Skeletal muscle cell (primary cell): Measurements from ENCODE around the gene ACOT12.
"Not testable (repeated sequence)": the region's sequence is repeated elsewhere in the genome, so short reads cannot be mapped to it uniquely, and the experiment has no call there.

Source experiments
- DNase-seq: peaks from one replicate; pipeline ENCODE4 v3.0.0-alpha.2; 2010; ENCODE audit warnings: low read depth
- H3K4me3 ChIP-seq: 2 replicates; pipeline ENCODE4 v1.5.1; 2011; ENCODE audit warnings: low read depth, mild to moderate bottlenecking, control low read depth, low read length, moderate library complexity

ACOT12 gene

GRCh38 chr5:81353189-81353588 lies 40.7 kb downstream of the ACOT12 start:
- no peak for DNase-seq
- H3K4me3 ChIP-seq = no peak overlapping the region

- DNase-seq = no peak
- H3K4me3 ChIP-seq = no peak overlapping the region
Measured at GRCh38 chr5:81350507-81350906, 43.4 kb downstream of the ACOT12 start.

- DNase-seq = no peak
- no peak overlapping the region for H3K4me3 ChIP-seq
Measured at GRCh38 chr5:81349161-81349560, 44.8 kb downstream of the ACOT12 start.

GRCh38 chr5:81345411-81346003 lies 48.4 kb downstream of the ACOT12 start:
- DNase-seq = no peak
- no peak overlapping the region for H3K4me3 ChIP-seq

- H3K4me3 ChIP-seq = no peak overlapping the region
- no peak for DNase-seq
Measured at GRCh38 chr5:81344736-81345135, 49.2 kb downstream of the ACOT12 start.

GRCh38 chr5:81338213-81338612 lies 55.7 kb downstream of the ACOT12 start:
- not testable (repeated sequence) for DNase-seq, H3K4me3 ChIP-seq

- H3K4me3 ChIP-seq = no peak overlapping the region
- DNase-seq = no peak
Measured at GRCh38 chr5:81337803-81338202, 56.1 kb downstream of the ACOT12 start.

- H3K4me3 ChIP-seq = no peak overlapping the region
- no peak for DNase-seq
Measured at GRCh38 chr5:81336556-81336955, 57.4 kb downstream of the ACOT12 start.

GRCh38 chr5:81335946-81336345 lies 58.0 kb downstream of the ACOT12 start:
- no peak overlapping the region for H3K4me3 ChIP-seq
- DNase-seq = no peak

GRCh38 chr5:81334304-81335061 lies 59.5 kb downstream of the ACOT12 start:
- H3K4me3 ChIP-seq = no peak overlapping the region

GRCh38 chr5:81326554-81326953 lies 67.4 kb downstream of the ACOT12 start:
- no peak for DNase-seq
- H3K4me3 ChIP-seq = no peak overlapping the region

More at GRCh38 chr5:81334304-81335061, 59.5 kb downstream of the ACOT12 start:
- DNase-seq = no peak

GRCh38 chr5:81317536-81317935 lies 76.4 kb downstream of the ACOT12 start:
- H3K4me3 ChIP-seq = no peak overlapping the region
- DNase-seq = no peak

- DNase-seq = no peak
- no peak overlapping the region for H3K4me3 ChIP-seq
Measured at GRCh38 chr5:81316571-81316970, 77.4 kb downstream of the ACOT12 start.

GRCh38 chr5:81315830-81316229 lies 78.1 kb downstream of the ACOT12 start:
- no peak for DNase-seq
- H3K4me3 ChIP-seq = no peak overlapping the region

- no peak overlapping the region for H3K4me3 ChIP-seq
- no peak for DNase-seq
Measured at GRCh38 chr5:81315336-81315735, 78.6 kb downstream of the ACOT12 start.

- no peak overlapping the region for H3K4me3 ChIP-seq
- DNase-seq = no peak
Measured at GRCh38 chr5:81314581-81314980, 79.4 kb downstream of the ACOT12 start.

- no peak overlapping the region for H3K4me3 ChIP-seq
- DNase-seq = no peak
Measured at GRCh38 chr5:81313686-81314085, 80.2 kb downstream of the ACOT12 start.

- DNase-seq = no peak
- H3K4me3 ChIP-seq = no peak overlapping the region
Measured at GRCh38 chr5:81313278-81313677, 80.7 kb downstream of the ACOT12 start.

GRCh38 chr5:81310402-81311063 lies 83.4 kb downstream of the ACOT12 start:
- no peak overlapping the region for H3K4me3 ChIP-seq
- no peak for DNase-seq

- H3K4me3 ChIP-seq = no peak overlapping the region
- DNase-seq = no peak
Measured at GRCh38 chr5:81308836-81309235, 85.1 kb downstream of the ACOT12 start.

- no peak for DNase-seq
- H3K4me3 ChIP-seq = no peak overlapping the region
Measured at GRCh38 chr5:81305785-81306184, 88.1 kb downstream of the ACOT12 start.
